OCI-LY3 (cell line): ENCODE results near the gene THAP10.
"Not testable (repeated sequence)": the region's sequence is repeated elsewhere in the genome, so short reads cannot be mapped to it uniquely, and the experiment has no call there.

Experiments
- EZH2phosphoT487 ChIP-seq: fragments of 200-600 bp; shearing (Covaris generic); IDR thresholded peaks from 2 replicates; pipeline ENCODE4 v1.6.1; 2018; ENCODE audit warnings: antibody characterized with exemption, mixed run types, low read depth
- TF ChIP-seq, protein P1 (sequence below): fragments of 200-600, 300-600 bp; sonication (generic); IDR thresholded peaks from 2 replicates; pipeline ENCODE4 v1.5.1; 2014; ENCODE audit warnings: antibody characterized with exemption, low read length, low read depth

DNA sequence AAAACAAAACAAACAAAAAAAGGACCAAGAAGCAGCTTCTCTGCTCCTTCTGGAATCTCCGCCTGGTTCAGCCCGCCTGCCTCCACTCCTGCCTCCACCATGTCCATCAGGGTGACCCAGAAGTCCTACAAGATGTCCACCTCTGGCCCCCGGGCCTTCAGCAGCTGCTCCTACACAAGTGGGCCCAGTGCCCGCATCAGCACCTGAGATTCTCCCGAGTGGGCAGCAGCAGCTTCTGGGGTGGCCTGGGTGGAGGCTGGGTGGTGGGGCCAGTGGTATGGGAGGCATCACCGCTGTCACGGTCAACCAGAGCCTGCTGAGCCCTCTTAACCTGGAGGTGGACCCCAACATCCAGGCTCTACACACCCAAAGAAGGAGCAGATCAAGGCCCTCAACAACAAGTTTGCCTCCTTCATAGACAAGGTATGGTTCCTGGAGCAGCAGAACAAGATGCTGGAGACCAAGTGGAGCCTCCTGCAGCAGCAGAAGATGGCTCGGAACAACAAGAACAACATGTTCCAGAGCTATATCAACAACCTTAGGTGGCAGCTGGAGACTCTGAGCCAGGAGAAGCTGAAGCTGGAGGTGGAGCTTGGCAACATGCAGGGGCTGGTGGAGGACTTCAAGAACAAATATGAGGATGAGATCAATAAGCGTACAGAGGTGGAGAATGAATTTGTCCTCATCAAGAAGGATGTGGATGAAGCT lies 33.5 kb downstream of the THAP10 start:
- TF ChIP-seq, protein P1, sequence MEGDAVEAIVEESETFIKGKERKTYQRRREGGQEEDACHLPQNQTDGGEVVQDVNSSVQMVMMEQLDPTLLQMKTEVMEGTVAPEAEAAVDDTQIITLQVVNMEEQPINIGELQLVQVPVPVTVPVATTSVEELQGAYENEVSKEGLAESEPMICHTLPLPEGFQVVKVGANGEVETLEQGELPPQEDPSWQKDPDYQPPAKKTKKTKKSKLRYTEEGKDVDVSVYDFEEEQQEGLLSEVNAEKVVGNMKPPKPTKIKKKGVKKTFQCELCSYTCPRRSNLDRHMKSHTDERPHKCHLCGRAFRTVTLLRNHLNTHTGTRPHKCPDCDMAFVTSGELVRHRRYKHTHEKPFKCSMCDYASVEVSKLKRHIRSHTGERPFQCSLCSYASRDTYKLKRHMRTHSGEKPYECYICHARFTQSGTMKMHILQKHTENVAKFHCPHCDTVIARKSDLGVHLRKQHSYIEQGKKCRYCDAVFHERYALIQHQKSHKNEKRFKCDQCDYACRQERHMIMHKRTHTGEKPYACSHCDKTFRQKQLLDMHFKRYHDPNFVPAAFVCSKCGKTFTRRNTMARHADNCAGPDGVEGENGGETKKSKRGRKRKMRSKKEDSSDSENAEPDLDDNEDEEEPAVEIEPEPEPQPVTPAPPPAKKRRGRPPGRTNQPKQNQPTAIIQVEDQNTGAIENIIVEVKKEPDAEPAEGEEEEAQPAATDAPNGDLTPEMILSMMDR: not testable (repeated sequence)
- TF ChIP-seq EZH2phosphoT487: not testable (repeated sequence)
